GM18858 (cell line): ENCODE measurements around the gene ASAP2.

Source experiments
- ATAC-seq: cut with Tn5 transposase; IDR thresholded peaks from one replicate; pipeline ENCODE4 v1.9.1; 2021; ENCODE audit not compliant: unreplicated experiment

The ASAP2 gene

GRCh38 chr2:9341337-9341887, 134.8 kb downstream of the ASAP2 start:
- no peak for ATAC-seq

DNA sequence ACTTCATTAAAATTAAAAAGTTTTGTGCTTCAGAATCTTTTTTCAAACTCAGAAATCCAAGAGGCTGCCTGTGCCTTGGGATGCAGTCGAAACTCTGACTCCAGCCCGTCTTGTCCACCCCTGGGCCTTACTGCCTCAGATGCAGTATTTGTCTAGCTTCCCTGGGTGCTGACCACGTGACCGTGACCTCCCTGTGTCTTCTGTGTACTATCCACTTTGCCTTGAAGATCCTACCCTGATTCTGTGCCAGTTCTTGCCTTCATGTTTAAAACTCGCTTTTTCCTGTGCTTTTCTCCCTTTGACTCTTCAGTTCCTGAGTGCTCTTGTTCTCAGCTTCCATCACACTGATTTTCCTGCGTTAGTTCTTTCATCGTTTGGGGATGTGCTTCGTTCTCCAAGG, 136.0 kb downstream of the ASAP2 start:
- no peak for ATAC-seq

GRCh38 chr2:9343524-9343923, 136.9 kb downstream of the ASAP2 start:
- ATAC-seq, result no peak

DNA sequence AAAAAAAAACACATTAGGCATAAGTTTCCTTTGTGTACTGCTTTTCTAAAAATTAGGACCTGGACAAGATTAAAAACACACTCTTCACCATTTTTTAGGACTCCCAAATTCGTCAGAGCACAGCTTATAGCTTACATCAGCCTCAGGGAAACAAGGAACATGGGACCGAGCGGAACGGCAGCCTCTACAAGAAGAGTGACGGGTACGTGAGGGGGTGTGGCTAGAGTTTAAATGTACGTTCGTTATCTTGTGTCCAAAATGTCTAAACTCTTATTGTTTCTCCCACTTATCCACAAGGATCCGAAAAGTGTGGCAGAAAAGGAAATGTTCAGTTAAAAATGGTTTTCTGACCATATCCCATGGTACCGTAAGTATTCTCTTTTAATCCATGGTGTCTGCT, 137.8 kb downstream of the ASAP2 start:
- no peak for ATAC-seq

- no peak for ATAC-seq
These were observed 138.7 kb downstream of the ASAP2 start for GRCh38 chr2:9345343-9345742.

GRCh38 chr2:9345997-9346396, 139.4 kb downstream of the ASAP2 start:
- ATAC-seq, result no peak

GRCh38 chr2:9346885-9347284, 140.3 kb downstream of the ASAP2 start:
- ATAC-seq, result no peak

DNA sequence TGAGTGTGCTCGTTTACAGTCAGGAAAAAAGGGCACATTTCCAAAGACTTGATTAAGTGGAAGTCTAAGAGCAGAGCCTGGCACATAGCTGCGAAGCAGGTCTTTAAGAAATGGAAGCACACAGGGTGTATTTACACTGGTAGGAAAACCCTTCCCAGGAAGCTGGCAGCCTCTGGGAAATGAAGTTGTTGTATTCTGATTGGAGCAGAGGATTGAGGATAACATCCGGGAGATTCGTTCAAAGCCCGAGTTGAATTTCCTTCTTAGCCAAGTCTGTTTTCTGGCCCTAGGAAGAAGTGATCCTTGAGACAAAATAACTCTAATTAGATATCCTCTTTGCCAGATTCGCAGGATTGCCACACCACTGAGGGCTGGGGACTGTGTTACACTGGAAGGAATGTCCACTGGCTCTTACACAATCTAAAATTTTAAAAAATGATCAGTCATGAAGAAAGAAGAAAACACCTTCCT, 140.8 kb downstream of the ASAP2 start:
- ATAC-seq, result no peak

- no peak for ATAC-seq
These were observed 147.7 kb downstream of the ASAP2 start for GRCh38 chr2:9354318-9354717.

DNA sequence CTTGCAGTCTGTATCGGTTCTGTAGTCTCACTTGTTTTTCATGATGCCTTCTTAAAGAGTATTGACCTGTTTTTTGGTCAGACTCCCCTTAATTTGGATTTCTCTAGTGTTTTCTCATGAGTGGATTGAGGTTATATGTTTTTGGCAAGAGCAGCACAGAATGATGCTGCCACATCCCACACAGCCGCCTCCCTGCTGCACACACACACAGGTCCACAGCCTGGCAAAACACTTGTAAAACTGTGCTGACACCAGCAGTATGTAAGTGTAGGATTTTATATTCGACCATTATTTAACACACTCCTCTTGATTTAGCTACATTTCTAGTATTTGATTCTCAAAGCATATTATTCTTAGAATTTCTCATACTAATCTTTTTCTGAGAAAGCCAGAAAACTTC, 148.7 kb downstream of the ASAP2 start:
- ATAC-seq, result no peak

GRCh38 chr2:9355716-9356115, 149.1 kb downstream of the ASAP2 start:
- ATAC-seq, result no peak

DNA sequence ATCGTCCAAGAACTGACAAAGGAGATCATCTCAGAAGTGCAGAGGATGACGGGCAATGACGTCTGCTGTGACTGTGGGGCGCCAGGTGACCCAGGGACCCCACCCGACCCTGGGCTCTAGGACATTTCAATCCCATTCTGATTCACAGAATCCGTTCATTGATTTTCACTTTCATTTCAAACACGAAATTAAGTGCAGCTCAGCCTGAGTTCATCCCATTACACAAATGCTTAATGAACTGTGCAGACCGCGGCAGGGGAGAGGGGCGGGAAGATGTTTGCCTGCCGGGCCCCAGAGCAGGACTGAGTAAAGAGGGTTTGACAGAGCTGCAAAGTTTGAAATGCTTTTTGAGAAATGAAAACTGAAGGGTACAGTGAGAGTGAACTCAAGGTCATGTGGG, 149.6 kb downstream of the ASAP2 start:
- ATAC-seq, result no peak

GRCh38 chr2:9358846-9359245, 152.2 kb downstream of the ASAP2 start:
- ATAC-seq, result no peak

- ATAC-seq, result no peak
These were observed 152.9 kb downstream of the ASAP2 start for GRCh38 chr2:9359463-9359862.

DNA sequence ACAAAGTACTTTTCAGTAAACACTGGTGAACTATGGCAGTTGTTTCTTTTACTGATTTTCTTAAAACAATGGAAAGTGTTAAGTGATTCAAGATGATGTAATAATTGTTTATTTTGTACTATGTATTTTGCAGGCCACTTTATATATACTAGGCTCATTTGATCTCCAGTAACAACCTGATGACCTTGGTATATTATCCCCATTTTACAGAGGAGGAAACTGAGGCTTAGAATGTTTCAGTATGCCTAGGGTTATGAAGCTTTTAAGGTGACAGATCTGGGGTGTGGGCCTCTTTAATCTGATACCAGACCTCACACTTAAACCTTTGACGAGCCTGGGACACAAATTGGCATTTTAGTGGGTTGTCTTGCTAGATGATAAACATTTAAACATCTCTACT, 153.5 kb downstream of the ASAP2 start:
- ATAC-seq, result no peak

DNA sequence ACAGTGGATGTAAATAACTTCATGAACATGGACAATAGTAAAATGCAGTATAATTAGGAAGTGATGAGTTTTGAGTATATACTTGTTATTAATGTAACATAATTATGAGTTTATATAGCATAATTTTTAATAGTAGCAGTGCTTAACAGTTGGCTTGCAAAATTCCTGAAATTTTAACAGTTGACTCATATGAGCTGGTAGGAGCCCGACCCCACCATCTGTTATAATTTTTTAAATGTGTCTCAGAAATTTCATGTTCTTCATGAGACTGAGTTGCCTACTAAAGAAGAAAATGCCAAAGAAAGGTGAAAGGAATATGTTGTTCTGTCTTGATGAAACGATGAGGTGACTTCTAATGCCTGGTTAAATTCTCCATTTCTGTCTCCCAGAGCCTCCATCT, 154.1 kb downstream of the ASAP2 start:
- no peak for ATAC-seq

- no peak for ATAC-seq
These were observed 157.8 kb downstream of the ASAP2 start for GRCh38 chr2:9364373-9364772.

DNA sequence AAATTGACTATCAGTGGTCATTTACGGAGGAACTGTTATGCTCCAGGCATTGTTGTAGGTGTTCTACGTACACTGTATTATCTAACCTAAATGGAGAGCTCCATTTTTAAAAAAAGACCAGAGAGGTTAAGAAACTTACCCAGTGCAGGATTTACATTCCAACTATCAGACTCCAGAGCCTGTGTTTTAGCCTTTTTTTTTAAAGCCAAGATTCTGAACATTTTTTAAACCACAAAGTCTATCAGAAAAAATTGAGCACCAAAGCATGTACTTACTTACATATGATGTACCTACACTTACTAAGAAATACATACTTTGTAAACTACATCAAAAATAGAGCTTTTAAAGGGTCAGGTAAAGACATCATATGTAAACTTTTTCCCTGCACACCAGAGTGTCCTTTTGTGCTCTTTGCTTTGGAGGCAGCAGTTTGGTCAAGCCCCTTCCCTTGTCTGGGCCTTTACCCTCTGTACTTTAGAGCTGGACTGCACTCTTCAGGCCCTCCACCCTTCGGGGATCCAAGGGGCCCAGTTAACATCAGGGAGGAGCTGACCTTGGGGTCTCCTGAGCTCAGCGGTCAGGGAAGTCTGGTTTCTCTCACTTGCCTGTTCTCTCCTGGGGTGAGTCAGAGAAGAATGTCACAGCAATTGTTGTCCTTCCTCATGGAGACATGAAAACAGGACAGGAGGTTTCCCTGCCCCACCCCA, 158.3 kb downstream of the ASAP2 start:
- ATAC-seq, result no peak

DNA sequence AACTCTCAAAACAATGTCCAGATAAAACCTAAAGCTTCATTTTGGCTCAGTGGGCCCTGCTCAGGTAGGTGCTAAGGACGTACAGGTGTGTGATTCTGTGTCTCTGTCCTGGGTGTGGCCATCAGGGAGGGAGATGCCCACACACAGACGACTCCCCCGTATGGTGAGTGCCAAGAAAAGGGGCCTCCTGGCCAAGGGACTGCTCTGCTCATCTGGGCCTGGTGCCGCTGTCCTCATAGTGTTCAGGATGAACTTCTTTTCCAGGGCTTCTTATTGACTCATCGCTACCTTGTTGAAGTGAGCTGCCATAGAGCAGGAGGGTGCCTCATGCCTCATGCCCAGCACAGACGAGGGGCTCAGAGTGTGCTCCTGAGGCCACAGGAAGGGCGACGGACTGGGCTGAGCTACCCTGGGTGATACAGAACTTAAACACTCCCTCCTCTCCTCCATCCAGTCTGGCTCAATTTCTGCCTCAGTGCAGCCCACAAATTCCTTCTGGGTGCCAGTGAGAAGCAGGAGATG, 158.9 kb downstream of the ASAP2 start:
- ATAC-seq, result no peak

GRCh38 chr2:9366026-9366425, 159.4 kb downstream of the ASAP2 start:
- no peak for ATAC-seq

DNA sequence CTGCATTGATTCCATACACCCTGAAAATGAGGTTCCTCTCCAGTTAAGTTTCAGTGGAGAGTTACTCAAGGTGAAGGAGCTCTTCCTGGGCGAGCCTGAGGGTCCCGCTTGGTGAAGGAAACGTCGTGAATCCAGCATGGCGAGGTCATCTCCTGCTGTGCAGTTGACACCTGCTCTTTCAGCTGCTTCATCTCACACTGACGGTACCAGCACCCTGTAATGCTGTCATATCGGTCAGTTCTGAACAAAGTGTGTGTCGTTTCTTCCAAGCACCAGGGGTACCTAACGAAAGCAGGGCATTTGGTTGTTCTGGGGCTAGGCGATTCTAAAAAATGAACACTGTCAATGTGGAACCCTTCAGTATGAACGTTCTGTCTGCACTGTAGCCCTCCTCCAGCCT, 164.1 kb downstream of the ASAP2 start:
- ATAC-seq, result no peak

- no peak for ATAC-seq
These were observed 166.4 kb downstream of the ASAP2 start for GRCh38 chr2:9373047-9373446.

DNA sequence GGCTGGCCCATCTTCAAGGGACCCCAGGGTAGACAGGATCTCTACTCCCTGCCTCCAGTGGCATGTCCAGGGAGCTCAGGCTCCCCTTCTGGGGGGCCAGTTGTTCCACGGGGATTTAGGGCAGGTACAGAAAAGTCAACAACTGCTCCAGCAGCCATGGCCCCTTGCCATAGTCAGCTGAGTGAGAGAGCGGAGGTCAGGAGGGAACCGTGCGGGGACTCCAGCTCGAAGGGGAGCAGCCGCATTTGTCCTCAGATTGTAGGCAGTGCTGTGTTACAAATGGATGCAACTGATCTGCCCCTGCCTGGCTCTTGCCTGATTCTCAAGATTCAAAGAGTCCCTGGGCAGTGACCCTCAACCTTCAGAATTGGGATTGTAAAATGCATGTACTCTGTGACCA, 166.9 kb downstream of the ASAP2 start:
- ATAC-seq, result no peak
